Stimulated activated CD4-positive, alpha-beta T cell treated with anti-CD3 and anti-CD28 coated beads, Interleukin-15, amount 100 ng/mL, for 24 hours (primary cell): ENCODE results near the gene ITGB2.

Experiments
- DNase-seq: peaks from one replicate; pipeline ENCODE4 v3.0.0-alpha.2; 2020

ITGB2 gene

DNA sequence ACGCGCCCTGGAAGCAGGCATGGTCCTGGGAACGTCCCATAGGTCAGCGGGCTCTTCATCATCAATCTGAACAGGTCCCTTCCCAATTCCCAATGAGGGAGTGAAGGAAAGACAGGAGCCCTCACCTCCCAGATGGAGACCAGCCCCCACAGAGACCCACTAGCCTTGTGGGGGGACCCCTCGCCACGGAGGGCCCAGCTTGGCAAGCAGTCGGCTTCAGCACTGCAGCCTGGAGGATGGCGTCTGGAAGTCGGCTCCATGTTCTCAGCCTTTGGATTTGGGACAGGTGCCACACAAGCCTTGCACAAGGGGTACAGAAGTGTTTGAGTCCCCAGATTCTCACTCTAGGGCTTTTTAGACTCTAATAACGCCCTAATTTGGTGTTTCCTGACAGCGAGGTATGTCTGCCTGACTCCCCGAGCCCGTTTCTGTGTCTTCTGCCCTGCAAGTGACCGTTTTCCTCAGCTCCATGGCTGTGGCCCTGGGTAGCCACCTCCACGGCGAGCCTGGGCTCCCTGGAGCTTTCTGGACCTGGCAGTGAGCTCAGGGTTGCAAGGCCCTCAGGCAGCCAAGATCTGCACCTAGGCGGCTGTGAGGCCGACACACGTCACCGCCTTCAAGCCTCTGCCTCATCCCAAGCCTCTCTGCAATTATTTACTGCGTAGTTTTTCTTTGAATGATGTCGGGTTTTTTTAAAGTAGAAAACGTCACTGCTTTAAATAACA, 77.8 kb downstream of the ITGB2 start:
- no peak for DNase-seq

DNA sequence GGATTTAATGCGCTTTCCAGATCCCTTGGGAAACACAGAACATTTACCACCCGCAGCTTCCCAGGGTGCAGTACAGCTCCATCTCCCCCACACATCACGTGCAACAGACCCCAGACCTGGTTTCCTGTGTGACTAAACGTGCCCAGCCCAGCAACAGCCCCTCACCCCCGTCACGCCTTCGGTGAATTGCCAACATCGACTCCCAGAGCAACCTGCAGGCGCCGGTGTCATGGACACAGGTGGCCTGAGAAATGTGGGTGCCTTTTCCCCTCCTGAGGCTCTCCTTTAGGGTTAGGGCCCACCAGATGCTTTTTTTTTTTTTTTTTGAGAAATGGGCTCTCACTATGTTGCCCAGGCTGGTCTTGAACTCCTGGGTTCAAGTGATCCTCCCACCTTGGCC, 78.6 kb downstream of the ITGB2 start:
- no peak for DNase-seq

GRCh38 chr21:44840771-44841170, 79.9 kb downstream of the ITGB2 start:
- DNase-seq = no peak

GRCh38 chr21:44838951-44839350, 81.7 kb downstream of the ITGB2 start:
- no peak for DNase-seq

- DNase-seq = no peak
These were observed 82.4 kb downstream of the ITGB2 start for GRCh38 chr21:44838039-44838895.

GRCh38 chr21:44837537-44837936, 83.2 kb downstream of the ITGB2 start:
- no peak for DNase-seq

GRCh38 chr21:44836666-44837471, 83.8 kb downstream of the ITGB2 start:
- DNase-seq = no peak

GRCh38 chr21:44836349-44836665, 84.4 kb downstream of the ITGB2 start:
- DNase-seq = no peak
